Activated CD8-positive, alpha-beta memory T cell treated with anti-CD3 and anti-CD28 coated beads, Interleukin-2, amount 50 U/mL, for 1 hour (primary cell): ENCODE data around the gene PIK3CA.

Source experiments
- DNase-seq: peaks from one replicate; pipeline ENCODE4 v3.0.0-alpha.2; 2020; ENCODE audit errors: extremely low read depth

Gene PIK3CA

DNA sequence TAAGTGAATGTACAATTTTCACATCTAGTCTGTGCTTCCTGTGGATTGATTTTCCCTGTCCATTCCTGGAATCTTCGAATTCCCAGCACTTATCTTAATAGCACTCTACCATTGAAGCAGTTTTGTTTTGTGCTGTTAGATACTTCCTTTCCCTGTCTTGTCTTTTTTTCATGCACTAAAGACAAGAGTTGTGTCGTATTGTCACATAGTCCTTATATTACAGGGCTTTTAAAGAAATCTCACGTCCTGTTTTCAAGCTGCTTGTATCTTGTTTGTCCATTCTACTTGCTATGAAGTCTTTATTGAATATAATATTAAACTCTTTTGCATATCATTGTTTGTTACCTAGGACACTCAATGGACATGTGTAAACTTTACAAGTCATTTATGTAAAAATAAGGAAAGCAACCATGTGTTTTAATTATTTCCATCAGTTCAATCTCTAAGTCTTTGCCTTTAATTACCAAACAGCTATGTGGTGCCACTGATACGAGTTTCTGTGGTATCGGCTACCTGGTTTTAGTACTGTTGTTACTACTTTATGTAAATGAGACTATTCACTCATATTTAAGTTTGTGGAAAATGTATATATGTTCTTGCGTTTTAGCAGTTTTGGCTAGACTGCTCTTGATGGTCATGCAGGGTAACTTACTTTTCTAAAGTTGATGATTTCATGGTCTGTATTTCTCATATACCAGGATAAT is 10.3 kb downstream of the PIK3CA start:
- DNase-seq, result no peak

DNA sequence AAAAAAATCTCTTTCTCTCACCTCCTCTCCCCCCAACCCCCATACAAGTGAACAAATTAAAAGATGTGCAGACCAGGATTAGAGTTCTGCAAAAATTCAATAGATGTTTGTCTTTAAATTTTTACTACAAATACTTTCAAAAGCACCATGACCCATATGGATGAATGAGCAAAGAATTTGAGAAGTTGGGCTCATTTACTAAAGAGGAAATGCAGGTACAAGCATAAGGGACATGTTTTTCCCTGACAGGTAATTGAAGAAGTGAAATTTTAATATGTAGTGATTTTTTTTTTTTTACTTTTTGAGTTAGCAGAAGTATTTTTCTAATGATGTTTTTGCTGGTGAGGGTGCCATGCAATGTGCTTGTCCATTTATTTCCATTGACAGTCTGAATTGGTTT is 15.3 kb downstream of the PIK3CA start:
- no peak for DNase-seq

DNA sequence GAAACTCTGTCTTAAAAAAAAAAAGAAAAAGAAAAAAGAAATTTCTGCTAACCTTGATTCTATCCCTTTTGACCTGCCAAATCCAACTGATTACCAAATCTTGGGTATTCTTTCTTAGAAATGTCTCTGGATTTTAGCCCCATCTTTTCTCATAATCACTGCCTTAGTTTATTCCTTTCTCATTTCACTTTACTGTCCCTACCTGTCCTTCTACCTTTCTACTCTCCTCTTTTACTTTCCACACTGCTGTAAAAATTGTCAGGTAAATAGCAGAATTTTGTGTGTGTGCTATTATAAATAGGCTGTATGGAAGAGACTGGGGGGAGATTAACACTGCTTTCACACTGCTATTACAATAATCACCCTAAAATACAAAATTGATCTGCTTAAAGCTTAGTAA is 16.7 kb downstream of the PIK3CA start:
- no peak for DNase-seq

DNA sequence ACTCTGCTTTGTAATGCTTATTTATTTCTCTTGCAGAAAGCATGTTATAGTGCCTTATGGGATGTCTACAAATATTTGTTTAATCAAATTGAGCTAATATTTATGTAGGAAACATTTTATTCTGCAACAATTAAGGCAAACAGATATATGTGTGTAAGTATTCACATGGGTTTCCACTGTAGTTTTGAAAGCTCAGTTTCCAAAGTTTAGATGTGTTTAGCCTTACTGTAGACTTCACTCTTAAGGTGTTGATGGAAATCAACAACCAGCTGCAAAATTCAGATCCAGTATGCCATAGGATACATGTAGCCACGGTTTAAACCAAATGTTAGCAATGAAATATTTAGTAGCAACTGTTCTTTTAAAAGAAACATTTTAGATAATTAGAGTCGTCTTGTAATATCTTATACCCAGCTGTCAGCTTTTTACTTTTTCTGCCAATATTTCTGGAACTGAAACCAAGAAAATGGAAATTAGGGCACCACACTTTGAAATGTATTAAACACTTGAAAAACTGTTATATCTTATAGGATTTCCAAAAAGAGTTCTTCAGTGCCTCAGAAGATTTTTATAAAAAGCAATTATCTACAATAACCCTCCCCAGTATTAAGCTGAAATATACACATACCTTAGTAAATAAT is 18.5 kb downstream of the PIK3CA start:
- no peak for DNase-seq

DNA sequence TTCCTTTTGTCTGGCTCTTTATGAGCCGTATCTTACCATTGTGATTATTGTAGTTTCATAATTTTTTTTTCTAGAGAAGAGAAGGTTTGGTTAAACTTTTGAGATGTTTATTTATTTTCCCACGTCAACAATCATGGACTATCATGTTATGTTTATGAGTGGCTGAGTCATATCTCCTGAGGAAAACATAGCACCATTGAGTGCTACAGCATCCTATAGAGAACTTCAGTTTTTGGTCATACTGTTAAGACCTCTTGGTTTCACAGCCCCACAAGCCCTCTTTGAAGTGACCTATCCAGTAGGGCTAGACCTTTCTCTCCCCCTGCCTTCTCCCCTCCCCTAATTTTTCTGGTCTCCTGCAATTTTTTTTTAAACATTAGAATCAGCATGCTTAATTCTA is 20.8 kb downstream of the PIK3CA start:
- DNase-seq, result no peak

DNA sequence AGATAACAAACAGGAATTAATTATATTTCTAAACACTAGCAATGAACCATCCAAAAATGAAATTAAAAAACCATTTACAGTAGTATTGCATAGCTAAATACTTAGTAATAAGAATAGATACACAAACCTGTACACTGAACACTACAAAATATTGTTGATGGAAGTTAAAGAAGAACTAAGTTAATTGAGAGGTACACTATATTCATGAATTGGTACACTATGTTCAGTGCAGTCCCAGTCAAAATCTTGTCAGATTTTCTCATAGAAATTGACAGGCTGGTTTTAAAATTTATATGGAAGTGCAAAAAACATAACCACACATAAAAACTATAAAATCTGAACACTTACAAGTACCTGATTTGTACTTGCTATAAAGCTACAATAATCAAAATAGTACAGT is 24.4 kb downstream of the PIK3CA start:
- DNase-seq, result no peak

DNA sequence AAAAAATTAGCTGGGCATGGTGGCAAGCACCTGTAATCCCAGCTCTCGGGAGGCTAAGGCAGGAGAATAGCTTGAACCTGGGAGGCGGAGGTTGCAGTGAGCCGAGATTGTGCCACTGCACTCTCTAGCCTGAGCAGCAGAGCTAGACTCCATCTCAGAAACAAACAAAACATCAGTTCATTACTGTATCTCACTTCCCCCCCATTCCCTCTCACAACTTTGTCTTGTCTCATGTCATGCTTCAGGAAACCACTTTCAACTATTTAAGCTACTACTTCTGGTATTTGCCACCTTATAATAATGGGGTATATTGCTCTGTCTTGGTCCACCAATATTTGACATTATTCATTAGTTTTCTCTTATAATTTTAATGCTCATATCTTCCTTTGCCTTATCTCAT is 26.2 kb downstream of the PIK3CA start:
- no peak for DNase-seq

DNA sequence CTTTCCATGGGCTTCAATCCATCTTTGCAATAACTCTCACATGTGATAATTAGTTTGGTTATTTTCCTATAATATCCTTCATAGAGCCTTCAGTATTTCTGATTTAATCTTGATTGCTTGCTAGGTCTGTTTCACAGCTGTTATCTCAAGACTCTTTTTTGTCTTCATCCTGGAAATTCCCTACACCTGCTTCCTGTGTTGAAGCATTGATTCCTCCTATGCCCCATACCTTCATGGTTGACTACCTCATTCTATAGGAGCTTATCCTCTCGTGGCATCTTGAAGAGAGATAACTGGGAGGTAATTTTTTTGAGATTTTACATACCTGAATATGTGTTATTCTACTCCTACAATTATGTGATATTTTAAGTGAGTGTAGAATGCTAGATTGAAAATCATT is 26.7 kb downstream of the PIK3CA start:
- no peak for DNase-seq

DNA sequence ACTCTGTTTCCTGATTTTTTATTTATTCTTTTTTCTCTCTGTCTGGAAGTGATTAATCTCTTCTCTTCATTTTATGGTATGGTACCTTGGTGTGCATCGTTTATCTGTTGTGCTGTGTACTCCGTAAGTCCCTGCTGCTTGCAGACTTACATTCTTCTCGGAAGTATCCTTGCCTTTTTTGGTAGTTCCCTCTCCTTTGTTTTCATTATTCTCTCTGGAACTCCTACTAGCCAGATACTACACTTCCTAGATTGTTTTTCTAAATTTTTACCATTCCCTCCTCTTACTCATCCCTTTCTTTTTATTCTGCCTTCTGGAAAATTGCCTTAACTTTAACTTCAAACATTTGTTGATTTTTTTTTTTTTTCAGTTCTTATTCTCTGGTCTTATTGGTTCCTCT is 27.2 kb downstream of the PIK3CA start:
- DNase-seq, result no peak

DNA sequence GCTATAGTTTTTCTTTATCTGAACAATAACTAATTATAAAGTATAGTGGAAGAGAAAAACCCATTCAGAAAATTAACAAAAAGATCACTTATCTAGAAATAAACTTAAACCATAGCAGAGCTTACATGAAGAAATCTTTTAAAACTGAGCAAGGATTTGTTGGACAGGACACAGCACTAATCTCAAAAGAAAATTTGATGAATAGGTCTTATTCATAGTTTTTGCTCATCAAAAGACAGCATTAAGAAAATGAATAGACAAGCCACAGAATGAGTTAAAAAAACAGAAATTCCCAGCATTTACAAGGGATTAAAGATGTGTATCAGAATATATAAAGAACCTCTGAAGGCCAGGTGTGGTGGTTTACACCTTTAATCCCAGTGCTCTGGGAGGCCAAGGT is 29.5 kb downstream of the PIK3CA start:
- no peak for DNase-seq

DNA sequence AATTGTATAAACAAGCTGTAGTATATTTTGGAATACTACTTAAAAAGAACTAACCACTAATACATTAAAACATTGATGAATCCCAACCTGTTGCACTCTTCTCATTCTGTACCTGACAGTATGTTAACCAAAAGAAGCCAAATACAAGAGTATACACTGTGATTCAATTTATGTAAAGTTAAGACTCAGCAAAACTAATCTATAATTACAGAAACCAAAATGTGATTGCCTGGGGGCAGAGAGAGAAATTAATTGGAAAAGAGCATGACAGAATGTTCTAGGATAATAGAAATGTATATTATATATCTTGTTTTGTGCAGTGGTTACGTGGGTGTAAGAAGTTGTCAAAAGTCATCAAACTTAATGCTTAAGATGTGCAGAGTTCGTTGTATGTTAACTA is 31.1 kb downstream of the PIK3CA start:
- DNase-seq, result no peak

DNA sequence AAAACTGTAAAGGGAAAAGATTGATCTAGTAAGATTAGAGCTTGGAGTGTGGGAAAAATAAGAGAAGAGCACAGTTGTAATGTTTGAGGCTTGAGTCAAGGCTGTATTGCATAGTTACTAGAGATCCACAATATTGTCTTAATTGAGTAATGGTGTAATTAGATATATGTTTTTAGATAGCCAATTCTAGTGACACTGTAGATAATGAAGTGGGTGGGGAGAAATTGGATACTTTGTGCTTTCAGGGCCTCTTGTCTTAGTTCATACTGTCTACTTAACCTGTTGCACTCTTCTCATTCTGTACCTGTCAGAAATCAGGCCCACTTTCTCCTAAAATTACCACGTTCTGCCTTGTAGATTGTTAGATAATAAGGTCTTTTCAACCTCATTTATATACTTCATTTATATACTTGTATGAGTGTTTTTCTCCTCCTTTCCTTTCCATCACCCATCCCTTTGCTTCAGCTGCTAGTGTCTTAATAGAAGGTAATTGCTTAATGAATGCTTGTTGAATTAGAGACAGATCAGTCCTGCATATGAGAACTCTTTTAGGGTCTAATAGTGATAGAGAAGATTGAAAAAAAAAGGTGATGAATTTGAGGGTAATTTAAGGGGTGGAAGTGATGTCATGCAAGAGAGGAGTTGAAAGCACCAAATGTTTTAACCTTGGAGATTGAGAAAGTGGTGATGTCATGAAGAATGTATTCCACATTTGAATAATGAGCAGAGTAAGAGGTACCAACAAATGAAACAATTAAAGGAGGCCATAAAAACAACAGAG is 32.0 kb downstream of the PIK3CA start:
- no peak for DNase-seq

DNA sequence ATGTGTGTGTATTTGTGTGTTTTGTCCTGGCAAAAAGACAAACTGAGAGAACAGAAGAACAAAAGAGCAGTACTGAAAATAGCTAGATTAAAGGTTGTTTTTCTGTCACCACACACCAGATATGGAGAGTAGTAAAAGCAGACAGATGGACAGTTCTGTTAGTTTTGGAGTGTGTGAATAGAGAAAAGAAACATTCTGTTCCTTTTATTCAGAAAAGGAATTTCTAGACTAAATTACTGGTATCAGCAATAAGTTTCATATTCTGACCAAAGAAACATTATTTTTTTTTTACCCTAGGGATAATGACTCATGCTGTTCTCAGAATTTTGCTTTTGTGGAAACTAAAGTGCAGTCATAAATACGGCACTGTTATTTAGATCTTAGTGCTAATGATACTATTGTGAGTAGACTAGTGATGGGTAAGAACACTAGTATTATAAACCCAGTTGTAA is 32.9 kb downstream of the PIK3CA start:
- DNase-seq, result no peak

DNA sequence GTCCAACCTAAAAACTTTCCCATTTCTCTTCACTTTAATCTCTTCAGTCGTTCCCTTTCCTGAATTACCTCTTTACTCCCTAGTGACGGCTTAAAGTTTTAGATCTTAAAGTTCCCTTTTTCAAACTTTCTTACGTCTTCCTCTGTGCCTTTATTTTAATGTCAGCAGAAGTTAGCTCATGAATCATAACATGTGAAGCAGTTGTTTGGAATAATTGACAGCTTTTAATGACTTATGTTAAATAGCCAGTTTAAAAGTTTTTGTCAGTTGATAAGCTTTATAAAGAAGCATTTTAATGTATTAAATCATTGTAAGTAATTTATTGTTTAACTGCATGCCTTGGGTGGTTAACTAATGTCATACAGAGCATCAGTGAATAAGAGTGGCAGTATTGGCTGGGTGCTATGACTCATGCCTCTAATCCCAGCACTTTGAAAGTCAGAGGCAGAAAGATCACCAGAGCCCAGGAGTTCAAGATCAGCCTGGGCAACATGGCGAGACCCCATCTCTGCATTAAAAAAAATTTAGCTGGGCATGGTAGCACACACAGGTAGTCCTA is 33.9 kb downstream of the PIK3CA start:
- DNase-seq, result no peak

DNA sequence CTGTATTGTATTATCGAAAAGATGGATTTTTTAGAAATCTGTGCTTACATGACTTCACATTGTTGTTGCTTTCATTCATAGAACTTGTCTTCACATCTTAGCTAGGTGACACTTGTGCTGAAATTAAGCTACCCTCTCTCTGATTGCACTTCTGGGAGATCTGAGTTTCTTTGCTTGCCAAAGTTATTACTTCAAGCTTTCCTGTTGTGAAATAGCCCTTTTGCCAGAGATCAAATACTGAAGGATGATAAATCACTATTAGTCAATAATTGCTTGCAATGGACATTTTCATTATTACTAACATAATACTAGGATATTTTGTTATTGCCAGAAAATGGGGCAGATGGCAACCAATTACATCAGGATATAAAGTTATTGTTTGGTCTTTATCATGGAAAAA is 34.7 kb downstream of the PIK3CA start:
- DNase-seq, result no peak

DNA sequence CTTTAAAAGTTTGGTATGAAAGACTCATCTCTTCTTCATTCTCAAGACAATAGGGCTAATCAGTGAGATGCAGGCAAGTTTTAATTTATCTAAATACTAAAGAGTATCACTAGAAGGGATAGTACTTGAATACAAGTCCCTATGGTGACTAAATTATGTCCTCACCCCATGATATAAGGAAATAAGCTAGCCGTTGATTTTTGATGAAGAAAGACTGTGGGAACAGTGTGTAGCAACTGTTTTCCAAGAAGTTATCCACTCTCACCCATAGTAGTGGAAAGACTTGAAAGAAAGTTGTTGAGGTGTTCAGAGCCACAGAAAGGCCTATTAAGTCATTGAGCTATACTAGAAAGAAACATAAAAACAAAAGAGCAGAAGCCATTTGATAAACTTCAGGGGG is 36.7 kb downstream of the PIK3CA start:
- no peak for DNase-seq

DNA sequence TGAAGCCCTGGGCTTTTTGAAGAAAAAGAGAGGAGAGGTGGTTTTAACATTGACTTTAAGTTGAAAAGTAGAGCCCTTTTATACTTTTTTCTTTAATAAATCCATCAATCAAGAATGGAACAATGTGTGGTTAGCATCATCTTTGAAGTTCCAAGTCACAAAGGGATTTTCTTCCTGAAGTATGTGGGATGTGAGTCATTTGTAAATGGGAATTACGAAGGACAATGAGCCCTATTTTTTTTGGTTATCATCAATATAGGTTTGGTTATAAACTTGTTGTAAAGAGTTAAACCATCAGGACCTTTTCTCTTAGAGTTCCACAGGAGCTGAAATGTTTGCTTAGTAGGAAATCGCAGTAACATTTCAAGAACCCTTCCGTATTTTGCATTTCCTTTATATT is 38.3 kb downstream of the PIK3CA start:
- DNase-seq, result no peak

DNA sequence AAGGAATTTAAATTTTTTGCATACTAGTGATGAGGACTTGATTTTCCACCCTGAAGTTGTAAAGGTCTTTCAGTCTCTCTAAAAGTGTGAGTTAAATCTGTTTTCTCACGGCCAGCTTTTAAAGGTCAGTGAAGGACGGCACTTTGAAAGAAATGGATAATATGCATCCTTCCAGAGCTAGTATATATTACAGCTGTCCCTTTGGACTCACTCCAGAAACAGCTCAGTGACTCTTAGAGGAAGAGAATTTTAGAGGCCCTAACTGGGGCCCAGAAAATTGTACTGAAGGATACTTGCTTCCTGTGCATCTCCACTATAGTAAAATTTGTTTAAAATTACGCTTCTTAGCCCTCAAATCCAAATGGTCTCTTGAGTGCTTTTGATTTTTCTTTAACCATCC is 41.6 kb downstream of the PIK3CA start:
- DNase-seq, result no peak

DNA sequence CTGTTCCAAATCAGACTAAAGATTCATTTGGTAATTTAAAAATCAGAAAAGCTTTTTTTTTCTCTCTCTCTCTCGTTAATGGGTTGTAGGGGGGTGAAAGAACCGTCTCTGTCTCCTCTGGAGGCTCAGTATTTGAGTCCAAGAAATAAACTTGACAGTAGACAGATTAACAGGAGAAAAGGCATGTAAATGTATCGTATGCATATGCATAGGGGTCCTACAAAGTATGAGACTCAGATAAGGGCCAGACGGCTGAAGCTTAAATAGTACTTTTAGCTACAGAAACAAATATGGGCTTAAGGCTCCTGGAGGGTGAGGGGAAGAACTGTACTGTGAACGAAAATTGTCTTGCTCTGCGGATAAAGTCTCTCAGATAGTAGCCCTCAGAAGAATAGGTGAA is 42.4 kb downstream of the PIK3CA start:
- DNase-seq, result no peak

DNA sequence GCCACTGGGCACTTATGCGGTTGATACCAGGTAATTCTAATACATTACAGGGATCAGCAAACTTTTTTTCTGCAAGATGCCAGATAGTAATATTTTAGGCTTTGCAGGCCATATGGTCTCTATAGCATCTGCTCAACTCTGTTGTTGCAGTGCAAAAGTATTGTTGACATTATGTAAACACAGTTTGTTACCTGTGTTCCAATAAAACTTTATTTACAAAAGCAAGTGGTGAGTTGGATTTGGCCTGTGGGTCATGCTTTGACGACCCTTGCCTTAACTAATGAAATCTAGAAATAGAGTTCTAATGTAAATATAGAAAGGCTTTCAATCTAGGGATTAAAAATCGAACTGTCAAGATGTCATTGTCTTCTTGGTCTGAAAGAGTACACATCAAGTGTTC is 44.4 kb downstream of the PIK3CA start:
- no peak for DNase-seq

DNA sequence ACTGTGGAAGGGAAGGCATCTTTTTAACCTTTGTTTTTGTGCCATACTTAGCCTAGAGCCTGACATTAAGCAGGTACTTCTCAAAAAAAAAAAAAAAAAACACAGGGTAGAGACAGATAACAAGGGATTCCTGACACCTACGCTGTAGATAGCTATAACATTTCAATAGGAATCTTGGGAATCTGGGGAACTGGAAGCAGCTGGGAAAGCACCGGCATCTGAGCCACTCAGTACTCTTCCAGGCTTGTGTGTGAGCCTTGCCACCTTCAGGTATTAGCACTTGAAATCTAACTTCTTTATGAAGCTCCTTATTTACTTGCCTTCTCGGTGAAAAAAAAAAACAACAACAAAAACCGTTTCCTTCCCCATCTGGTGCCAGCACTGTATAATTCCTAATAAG is 46.8 kb downstream of the PIK3CA start:
- DNase-seq, result no peak

DNA sequence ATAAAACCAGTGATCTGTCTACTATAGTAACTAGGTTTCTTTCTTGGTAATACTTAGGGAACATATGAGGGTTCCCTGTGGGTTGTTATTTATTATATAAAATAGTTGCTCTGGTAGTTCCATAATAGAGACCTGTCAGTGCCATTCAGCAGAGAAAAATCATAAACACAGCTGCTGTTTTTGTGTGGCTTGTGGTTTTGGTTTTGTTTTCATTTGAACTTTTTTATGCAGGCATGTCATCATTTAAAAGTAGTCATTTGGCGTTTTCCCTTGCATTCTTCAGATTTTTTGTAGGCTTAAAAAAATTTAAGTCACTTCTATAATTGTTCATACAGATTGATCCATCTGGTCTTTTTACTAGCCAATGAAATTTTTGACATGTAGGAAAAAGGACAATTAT is 47.9 kb downstream of the PIK3CA start:
- no peak for DNase-seq

DNA sequence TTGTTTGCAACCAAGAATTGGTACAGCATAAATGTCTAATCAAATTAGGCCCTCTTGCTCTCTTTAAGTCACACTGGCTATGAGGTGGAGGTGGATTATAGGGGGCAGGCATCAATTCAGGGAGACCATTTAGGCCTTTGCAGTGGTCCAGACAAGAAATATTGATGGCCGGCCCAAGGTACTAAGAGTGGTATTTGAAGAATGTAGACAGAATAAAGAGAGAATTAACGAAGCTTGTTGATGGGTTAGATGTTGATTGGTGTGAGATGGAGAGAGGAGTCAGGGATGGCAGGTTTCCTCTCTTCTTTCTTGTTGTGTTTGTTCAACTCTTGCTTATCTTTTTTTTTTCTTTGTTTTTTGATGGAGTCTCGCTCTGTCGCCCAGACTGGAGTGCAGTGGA is 48.5 kb downstream of the PIK3CA start:
- DNase-seq, result no peak
